Natural killer cell (primary cell): ENCODE measurements around the gene AKR1C4. TPM values are rescaled to one million over a fixed set of nuclear protein-coding genes. Genes with fewer than 3 reads are reported as not detected.
A peak's percentile ranks its signal among the peaks of the same experiment; 100 is the strongest.

Experiments
- ATAC-seq, 3 donors: fragments of 150-1000 bp in 2 of 3; fragments of 200-7000 bp in 1 of 3; cut with Tn5 transposase; 1 replicate in 1 of 3; 2 replicates in 2 of 3; pipeline ENCODE4 v1.10.0; 2021; ENCODE audit warnings: mild to moderate bottlenecking in 2 of 3, moderate library complexity in 2 of 3
- DNase-seq, 2 donors: peaks; one replicate each; pipeline versions ENCODE4 v3.0.0 to v3.0.0-alpha.2; 2013 to 2021; ENCODE audit warnings: mixed read lengths in 1 of 2
- H3K27ac ChIP-seq: one replicate; pipeline ENCODE4 v1.5.1; 2013; ENCODE audit warnings: mild to moderate bottlenecking, low read length
- H3K27me3 ChIP-seq: one replicate; pipeline ENCODE4 v1.6.1; 2013; ENCODE audit warnings: low read length; ENCODE audit not compliant: control insufficient read depth, insufficient read depth
- H3K36me3 ChIP-seq: one replicate; pipeline ENCODE4 v1.6.1; 2013; ENCODE audit warnings: low read length; ENCODE audit not compliant: control insufficient read depth, insufficient read depth
- H3K4me1 ChIP-seq: one replicate; pipeline ENCODE4 v1.6.1; 2013; ENCODE audit warnings: low read length; ENCODE audit not compliant: control insufficient read depth, insufficient read depth
- H3K4me3 ChIP-seq: one replicate; pipeline ENCODE4 v1.5.1; 2013; ENCODE audit warnings: low read length
- H3K9me3 ChIP-seq: one replicate; pipeline ENCODE4 v1.6.1; 2013; ENCODE audit warnings: low read length; ENCODE audit not compliant: control insufficient read depth, insufficient read depth
- H3K27ac Mint-ChIP-seq, 2 donors: one replicate each; pipeline ENCODE4 v1.8.0; 2022; ENCODE audit warnings: mild to moderate bottlenecking in 2 of 2, mixed read lengths in 2 of 2, moderate library complexity in 1 of 2
- H3K27me3 Mint-ChIP-seq, 2 donors: one replicate each; pipeline ENCODE4 v1.8.0; 2022; ENCODE audit warnings: low read depth in 2 of 2, mixed read lengths in 2 of 2
- H3K36me3 Mint-ChIP-seq: one replicate; pipeline ENCODE4 v1.8.0; 2022; ENCODE audit warnings: mixed read lengths
- H3K4me1 Mint-ChIP-seq, 2 donors: one replicate each; pipeline ENCODE4 v1.8.0; 2022; ENCODE audit warnings: mixed read lengths in 2 of 2
- H3K4me3 Mint-ChIP-seq: one replicate; pipeline ENCODE4 v1.8.0; 2022; ENCODE audit warnings: mild to moderate bottlenecking, moderate library complexity, mixed read lengths
- H3K9me3 Mint-ChIP-seq, 2 donors: one replicate each; pipeline ENCODE4 v1.8.0; 2022; ENCODE audit warnings: mixed read lengths in 2 of 2
- WGBS: methylation state at CpG from one replicate; pipeline ENCODE4 v1.1.7; 2013; ENCODE audit warnings: missing lambda C conversion rate; ENCODE audit not compliant: insufficient coverage; 5-methylcytosine and 5-hydroxymethylcytosine counted together
- intact Hi-C: fragments of 100-400 bp; cut with micrococcal nuclease; formaldehyde crosslinking; loops from one replicate; pipeline ENCODE4 v1.14.2; 2022
- total RNA-seq, 4 donors: library from RNA; stranded (reverse); fragments of 120-200 nt in 1 of 4; gene quantifications; one replicate each; pipeline versions ENCODE4 v1.2.3 to v1.2.4, GENCODE V29; 2013 to 2022
- TF ChIP-seq, protein P1 (sequence below): fragments of 200-600 bp; IDR thresholded peaks from one replicate; pipeline ENCODE4 v1.8.0; 2022; ENCODE audit warnings: antibody characterized with exemption

AKR1C4 gene
- not detected for total RNA-seq
- total RNA-seq (2013) = not detected

DNA sequence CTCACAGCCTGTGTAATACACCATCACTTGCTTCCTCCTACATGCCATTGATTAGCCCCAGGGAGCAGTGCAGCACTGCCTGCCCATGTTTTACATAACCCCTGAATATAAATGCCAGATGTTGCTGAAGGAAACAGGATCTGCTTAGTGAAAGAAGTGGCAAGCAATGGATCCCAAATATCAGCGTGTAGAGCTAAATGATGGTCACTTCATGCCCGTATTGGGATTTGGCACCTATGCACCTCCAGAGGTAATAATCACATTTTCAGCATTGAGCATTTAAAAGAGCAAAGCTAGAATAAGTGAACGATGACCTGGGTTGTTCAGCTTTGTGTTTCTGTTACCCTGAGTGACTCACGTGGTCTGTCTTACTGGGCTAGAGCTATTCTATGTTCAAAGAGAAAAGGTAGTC, at the start of gene AKR1C4:
TSS of gene AKR1C4 (plus strand) at position 136 of the 412 bp plus-strand sequence. CDS start at position 167, 31 bp downstream.
- intact Hi-C loops = no loop called here
- Mint-ChIP-seq H3K27ac (no peak within 1 kb of the TSS), H3K4me3 (no peak within 1 kb of the TSS), H3K9me3 (no peaks in the 10 kb centered on the region), H3K27me3 (peaks cover 0 to 3% of the 10 kb centered on the region in 2 donors), H3K36me3 (peaks cover 5% of the 10 kb centered on the region), H3K4me1 (no peaks in the 10 kb centered on the region)
- no peaks in the 10 kb centered on the region for H3K4me1 ChIP-seq
- H3K4me3 ChIP-seq = no peak within 1 kb of the TSS
- DNase-seq (no peak), ATAC-seq (no peak)
- no peak within 1 kb of the TSS for H3K27ac ChIP-seq
- H3K36me3 ChIP-seq = no peaks in the 10 kb centered on the region
- TF ChIP-seq, protein P1, sequence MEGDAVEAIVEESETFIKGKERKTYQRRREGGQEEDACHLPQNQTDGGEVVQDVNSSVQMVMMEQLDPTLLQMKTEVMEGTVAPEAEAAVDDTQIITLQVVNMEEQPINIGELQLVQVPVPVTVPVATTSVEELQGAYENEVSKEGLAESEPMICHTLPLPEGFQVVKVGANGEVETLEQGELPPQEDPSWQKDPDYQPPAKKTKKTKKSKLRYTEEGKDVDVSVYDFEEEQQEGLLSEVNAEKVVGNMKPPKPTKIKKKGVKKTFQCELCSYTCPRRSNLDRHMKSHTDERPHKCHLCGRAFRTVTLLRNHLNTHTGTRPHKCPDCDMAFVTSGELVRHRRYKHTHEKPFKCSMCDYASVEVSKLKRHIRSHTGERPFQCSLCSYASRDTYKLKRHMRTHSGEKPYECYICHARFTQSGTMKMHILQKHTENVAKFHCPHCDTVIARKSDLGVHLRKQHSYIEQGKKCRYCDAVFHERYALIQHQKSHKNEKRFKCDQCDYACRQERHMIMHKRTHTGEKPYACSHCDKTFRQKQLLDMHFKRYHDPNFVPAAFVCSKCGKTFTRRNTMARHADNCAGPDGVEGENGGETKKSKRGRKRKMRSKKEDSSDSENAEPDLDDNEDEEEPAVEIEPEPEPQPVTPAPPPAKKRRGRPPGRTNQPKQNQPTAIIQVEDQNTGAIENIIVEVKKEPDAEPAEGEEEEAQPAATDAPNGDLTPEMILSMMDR = no peak
- WGBS = 87% methylated on average over 4 of the region's 4 CpGs
- H3K27me3 ChIP-seq = no peaks in the 10 kb centered on the region
- H3K9me3 ChIP-seq = no peaks in the 10 kb centered on the region

DNA sequence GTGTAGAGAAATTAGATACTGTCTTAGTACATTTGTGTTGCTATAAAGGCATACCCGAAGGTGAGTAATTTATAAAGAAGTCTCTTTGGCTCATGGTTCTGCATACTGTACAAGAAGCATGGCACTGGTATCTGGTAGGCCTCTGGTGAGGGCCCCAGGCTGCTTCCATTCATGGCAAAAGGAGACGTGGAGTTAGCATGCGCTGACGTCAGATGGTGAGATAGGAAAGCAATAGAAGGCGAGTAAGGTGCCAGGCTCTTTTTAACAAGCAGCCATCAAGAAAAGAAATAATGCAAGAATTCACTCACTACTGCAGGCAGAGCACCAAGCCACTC, 49.8 kb upstream of the AKR1C4 start:
- Mint-ChIP-seq H3K27me3 (no peaks in the 10 kb centered on the region), H3K27ac (peak overlapping the region in 1 of 2 donors; percentile 15), H3K4me3 (no peak overlapping the region), H3K36me3 (no peaks in the 10 kb centered on the region), H3K4me1 (no peaks in the 10 kb centered on the region), H3K9me3 (no peaks in the 10 kb centered on the region)
- Histone ChIP-seq H3K4me1 (no peaks in the 10 kb centered on the region), H3K9me3 (no peaks in the 10 kb centered on the region), H3K27ac (no peak overlapping the region), H3K4me3 (no peak overlapping the region), H3K36me3 (no peaks in the 10 kb centered on the region), H3K27me3 (no peaks in the 10 kb centered on the region)
- ATAC-seq = no peak
- TF ChIP-seq, protein P1 = no peak
- intact Hi-C loops = no loop called here
- WGBS = 93% methylated on average over 5 of the region's 5 CpGs
- DNase-seq = no peak

DNA sequence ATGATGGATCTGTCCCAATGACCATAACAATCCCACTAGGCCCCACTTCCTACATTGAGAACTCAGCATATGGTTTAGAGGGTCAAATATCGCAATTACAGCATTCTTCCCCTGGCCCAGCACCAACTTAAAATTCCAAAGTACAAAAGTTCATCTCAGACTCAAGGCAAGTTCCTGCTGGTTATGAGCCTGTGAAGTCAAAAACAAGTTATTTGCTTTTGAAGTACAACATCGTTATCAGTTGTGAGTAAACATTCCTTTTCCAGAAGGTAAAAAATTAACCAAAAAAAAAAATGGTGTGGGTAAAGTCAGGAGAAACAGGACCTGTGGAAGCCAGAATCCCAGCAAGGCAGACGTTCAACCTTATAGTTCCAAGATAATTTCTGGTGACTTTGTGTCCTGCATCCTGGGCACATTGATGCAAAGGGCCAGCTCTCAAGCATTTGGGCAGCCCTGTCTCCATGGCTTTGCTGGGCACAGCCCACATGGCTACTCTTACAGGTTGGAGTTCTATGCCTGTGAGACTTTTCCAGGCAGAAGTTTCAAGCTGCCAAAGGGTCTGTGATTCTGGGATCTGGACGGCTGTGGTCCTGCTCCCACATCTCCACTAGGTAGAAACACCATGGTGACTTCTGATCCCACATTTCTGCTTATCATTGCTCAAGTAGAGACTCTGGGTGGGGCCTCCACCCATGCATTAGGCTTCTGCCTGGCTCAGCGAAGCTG, 49.2 kb upstream of the AKR1C4 start:
- H3K9me3 Mint-ChIP-seq = no peaks in the 10 kb centered on the region
- H3K27me3 Mint-ChIP-seq = no peaks in the 10 kb centered on the region
- Histone ChIP-seq H3K4me1 (no peaks in the 10 kb centered on the region), H3K4me3 (no peak overlapping the region), H3K27me3 (no peaks in the 10 kb centered on the region), H3K27ac (no peak overlapping the region), H3K9me3 (no peaks in the 10 kb centered on the region), H3K36me3 (no peaks in the 10 kb centered on the region)
- H3K36me3 Mint-ChIP-seq = no peaks in the 10 kb centered on the region
- 90% methylated on average over 5 of the region's 5 CpGs for WGBS
- no peaks in the 10 kb centered on the region for H3K4me1 Mint-ChIP-seq
- TF ChIP-seq, protein P1 = no peak
- peak overlapping the region in 1 of 2 donors; percentile 15 for H3K27ac Mint-ChIP-seq
- H3K4me3 Mint-ChIP-seq = no peak overlapping the region
- DNase-seq (no peak), ATAC-seq (no peak)
- intact Hi-C loops = no loop called here
